ENCODE measurements around the gene CLPSL2.

DNA sequence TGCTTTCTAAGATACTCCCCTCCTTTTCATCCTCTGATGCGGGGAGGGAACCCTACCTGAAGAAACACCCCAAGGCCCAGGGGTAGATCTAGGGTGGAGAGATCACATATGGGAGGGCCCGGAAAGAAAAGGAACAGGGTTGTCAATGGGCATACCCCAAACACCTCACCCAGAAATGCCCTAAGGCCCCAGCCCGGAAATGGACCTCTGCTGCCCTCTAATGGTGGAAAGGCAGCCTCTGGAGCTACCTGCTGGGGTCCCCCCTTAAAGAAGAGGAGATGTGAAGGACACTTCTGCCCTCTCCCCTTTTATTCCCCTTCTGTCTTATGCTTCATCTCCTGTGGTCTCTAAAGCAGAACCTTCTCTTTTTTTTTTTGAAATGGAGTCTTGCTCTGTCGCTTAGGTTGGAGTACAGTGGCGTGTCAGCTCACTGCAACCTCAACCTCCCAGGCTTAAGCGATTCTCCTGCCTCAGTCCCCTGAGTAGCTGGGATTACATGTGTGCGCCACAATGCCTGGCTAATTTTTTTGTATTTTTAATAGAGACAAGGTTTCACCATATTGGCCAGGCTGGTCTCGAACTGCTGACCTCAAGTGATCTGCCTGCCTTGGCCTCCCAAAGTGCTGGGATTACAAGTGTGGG is 40.0 kb upstream of the CLPSL2 start:
- peak; percentile 91 for TF ChIP-seq CTCF (IDR thresholded peaks at IDR 0.05)
- TF ChIP-seq EZH2 (IDR thresholded peaks at IDR 0.05; ENCODE audit: borderline replicate concordance, insufficient read depth, low read depth, low read length, poor library complexity, severe bottlenecking): no peak
